GM19468 (cell line): ENCODE data around the gene NAT10.
"Not testable (repeated sequence)": the region's sequence is repeated elsewhere in the genome, so short reads cannot be mapped to it uniquely, and the experiment has no call there.

Experiments
- ATAC-seq: cut with Tn5 transposase; IDR thresholded peaks from one replicate; pipeline ENCODE4 v1.9.1; 2021; ENCODE audit warnings: mild to moderate bottlenecking, moderate library complexity, moderate number of reproducible peaks; ENCODE audit not compliant: unreplicated experiment; ENCODE audit errors: extremely low read depth

NAT10 gene

DNA sequence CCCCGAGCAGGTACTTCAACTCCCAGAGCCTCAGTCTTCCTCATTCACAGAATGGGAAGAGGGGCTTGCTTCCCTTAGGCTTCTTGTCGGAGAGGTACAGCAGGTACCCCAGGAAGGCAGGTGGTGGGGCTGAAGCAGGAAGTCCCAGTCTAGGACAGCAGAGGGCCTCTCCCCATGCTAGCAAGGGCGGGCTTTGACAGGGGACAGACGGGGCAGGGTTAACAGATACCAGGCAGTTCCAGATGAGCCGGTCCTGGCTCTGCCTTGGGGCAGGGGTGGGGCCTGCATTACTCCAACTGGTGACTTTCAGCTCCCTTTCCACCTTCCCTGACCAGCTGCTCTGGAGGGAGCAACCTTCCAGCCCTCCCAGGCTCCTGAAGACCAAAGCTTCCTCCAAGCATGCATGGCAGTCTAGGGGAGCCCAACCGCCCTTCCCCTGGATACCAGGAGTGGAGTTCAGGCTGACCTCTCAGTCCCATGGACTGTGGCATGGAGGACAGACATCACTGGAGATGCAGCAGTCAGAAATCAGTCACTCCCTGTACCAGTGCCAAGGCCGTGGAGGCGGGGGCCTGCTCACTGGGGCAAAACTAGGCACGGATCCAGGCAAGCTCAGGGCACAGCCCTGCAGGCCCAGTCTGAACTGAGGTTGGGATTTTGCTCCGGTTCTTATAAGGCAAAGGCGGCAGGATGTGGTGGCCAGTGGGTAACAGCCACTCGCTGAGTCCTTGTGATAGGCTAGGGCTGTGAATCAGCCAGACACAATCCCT lies 60.5 kb downstream of the NAT10 start:
- ATAC-seq = no peak

- no peak for ATAC-seq
These were observed 61.6 kb downstream of the NAT10 start for GRCh38 chr11:34166806-34167740.

- no peak for ATAC-seq
These were observed 62.5 kb downstream of the NAT10 start for GRCh38 chr11:34167961-34168360.

- no peak for ATAC-seq
These were observed 63.4 kb downstream of the NAT10 start for GRCh38 chr11:34168642-34169420.

DNA sequence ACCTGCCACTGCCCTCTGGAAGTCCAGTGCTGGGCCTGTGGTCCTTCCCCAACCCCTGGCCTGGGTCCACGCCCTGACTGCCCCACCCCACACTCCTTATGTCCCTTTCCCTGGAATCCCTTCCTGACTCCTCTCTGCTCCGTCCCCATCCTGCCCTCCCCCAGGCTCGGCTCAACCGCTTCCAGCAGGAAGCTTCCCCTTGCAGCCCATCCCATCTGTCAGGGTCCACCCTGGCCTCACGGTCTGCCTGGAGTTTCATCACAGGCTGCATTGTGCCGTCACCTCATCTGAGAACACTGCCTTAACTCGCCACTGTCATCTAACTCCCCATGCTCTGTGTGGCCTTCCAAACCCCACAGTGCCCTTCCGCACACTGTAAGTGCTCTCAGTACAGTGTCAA lies 64.3 kb downstream of the NAT10 start:
- no peak for ATAC-seq

GRCh38 chr11:34173050-34173449 lies 67.6 kb downstream of the NAT10 start:
- no peak for ATAC-seq

- no peak for ATAC-seq
These were observed 69.1 kb downstream of the NAT10 start for GRCh38 chr11:34174412-34175041.

GRCh38 chr11:34175284-34176019 lies 70.0 kb downstream of the NAT10 start:
- ATAC-seq = no peak

GRCh38 chr11:34176751-34177209 lies 71.4 kb downstream of the NAT10 start:
- ATAC-seq = no peak

GRCh38 chr11:34178209-34178821 lies 72.9 kb downstream of the NAT10 start:
- ATAC-seq = no peak

DNA sequence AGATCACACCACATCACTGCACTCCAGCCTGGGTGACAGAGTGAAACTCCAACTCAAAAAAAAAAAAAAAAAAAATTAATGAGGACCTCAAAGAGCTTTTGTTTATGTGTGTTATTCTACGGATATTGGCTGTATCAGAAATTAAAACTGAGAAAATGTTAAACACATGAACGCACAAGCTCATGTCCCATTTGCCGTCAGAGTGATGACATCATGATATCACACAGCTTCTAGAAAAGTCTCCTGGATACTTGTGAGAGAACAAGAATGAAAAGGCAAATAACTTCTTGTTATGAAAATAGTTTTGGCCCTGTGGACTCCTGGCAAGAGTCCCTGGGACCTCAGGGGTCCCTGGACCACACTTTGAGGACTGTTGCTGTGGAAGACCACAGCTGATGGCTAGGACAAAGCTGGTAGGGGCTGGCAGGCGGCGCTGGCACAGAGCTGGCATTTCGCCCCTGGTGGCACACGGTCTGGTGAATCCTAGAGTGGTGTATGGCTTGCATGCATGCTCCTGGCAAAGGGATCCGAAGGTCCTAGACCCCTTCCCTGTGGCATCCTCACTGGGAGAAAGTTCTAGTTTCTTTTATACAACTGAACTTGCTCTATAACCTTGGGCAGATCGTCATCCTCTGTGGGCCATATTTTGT lies 73.7 kb downstream of the NAT10 start:
- ATAC-seq = no peak

DNA sequence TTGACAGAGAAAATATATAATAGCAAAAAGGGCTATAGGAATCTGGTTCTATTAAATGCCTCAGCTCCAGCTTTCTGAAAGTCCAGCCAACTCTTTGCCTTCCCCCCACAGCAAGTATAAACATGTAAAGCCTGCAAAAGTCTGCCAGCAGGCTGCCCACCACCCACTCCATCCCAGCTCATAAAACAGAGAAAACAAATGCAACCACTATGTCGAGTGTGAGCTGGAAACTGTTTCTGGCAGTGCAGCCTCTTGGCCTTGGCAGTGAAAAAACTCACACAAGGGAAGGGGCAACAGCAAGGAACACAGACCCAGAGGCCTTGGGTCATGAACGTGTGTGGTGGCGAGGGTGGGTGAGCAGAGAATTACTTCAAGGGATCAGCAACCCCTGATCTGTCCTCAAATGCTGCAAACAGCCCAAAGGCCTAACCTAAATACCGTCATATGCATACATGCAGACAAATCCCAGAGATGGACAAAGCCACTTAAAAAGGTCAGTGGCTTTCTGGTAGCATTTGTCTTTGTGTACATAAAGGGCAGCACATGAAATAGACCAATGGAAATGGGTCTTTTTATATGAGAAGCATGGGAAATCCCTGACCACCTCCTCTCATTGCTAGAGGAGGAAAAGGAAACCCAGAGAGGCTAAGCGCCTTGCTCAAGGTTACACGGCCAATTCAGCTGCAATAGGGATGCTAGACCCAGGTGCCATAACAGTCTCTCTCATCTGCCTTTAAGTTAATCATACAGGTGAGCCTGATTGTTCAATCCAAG lies 74.8 kb downstream of the NAT10 start:
- ATAC-seq = no peak

GRCh38 chr11:34180814-34181165 lies 75.4 kb downstream of the NAT10 start:
- not testable (repeated sequence) for ATAC-seq

- ATAC-seq = no peak
These were observed 75.8 kb downstream of the NAT10 start for GRCh38 chr11:34181251-34181650.

- no peak for ATAC-seq
These were observed 76.5 kb downstream of the NAT10 start for GRCh38 chr11:34181856-34182405.

- no peak for ATAC-seq
These were observed 77.0 kb downstream of the NAT10 start for GRCh38 chr11:34182425-34182824.

DNA sequence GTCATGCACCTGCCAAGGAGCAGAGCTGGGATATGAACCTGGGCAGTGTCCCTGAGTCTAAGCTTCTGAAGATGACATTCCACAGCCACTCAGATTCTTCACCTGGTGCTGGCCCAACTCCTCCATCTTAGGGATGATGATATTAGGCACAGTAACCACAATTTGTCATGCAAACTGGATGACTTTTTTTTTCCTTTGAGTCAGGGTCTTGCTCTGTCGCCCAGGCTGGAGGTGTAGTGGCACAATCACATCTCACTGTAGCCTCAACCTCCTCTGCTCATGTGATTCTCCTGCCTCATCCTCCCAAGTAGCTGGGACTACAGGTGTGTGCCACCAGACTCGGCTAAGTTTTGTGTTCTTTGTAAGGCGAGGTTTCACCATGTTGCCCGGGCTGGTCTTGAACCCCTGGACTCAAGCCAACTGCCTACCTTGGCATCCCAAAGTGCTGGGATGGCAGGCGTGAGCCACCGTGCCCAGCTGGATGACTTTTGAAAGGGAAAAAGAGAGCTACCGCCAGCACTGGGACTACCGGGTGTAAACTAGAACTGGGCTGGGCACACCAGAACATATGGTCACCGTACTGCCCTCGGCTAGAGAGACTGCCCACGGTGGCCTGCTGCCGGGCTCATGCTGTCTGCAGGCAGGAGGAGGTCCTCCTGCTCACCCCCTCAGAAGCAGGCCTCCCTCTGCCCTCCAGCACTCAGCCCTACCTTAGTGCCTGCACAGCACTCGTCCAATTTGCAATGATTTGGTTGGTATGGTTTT lies 77.7 kb downstream of the NAT10 start:
- no peak for ATAC-seq
